GM12892 (cell line): Measurements from ENCODE around the gene SENP6.
"Not testable (repeated sequence)": the region's sequence is repeated elsewhere in the genome, so short reads cannot be mapped to it uniquely, and the experiment has no call there.

Experiments used
- POLR2A ChIP-seq: IDR thresholded peaks from 2 replicates; pipeline ENCODE4 v1.6.1; 2011; ENCODE audit warnings: low read depth, low read length, control low read depth
- POLR2AphosphoS5 ChIP-seq: IDR thresholded peaks from 2 replicates; pipeline ENCODE4 v1.6.1; 2011; ENCODE audit warnings: low read depth, low read length, control low read depth
- TAF1 ChIP-seq: IDR thresholded peaks from 2 replicates; pipeline ENCODE4 v1.6.1; 2011; ENCODE audit warnings: low read depth, mild to moderate bottlenecking, control low read depth, low read length, borderline replicate concordance

GRCh38 chr6:75682548-75682947, 80.9 kb downstream of the SENP6 start:
- TF ChIP-seq POLR2AphosphoS5, TAF1, POLR2A: not testable (repeated sequence)
